ENCODE measurements around the gene SEPTIN8.

- no peak for TF ChIP-seq CTCF (IDR thresholded peaks at IDR 0.05 in 8 of 11, conservative IDR thresholded peaks at IDR 0.05 in 3 of 11)
- no peak for TF ChIP-seq POLR2A (IDR thresholded peaks at IDR 0.05)
Observed at GRCh38 chr5:132762246-132763000, 14.6 kb downstream of the SEPTIN8 start.
